Glomerular endothelial cell (primary cell): ENCODE data around the gene CEP135. TPM values are rescaled to one million over a fixed set of nuclear protein-coding genes. Genes with fewer than 3 reads are reported as not detected.
"Not testable (repeated sequence)": the region's sequence is repeated elsewhere in the genome, so short reads cannot be mapped to it uniquely, and the experiment has no call there.

ENCODE experiments used
- DNase-seq: peaks from one replicate; pipeline ENCODE4 v3.0.0-alpha.2; 2011; ENCODE audit warnings: low read depth, low spot score; ENCODE audit errors: extremely low read depth
- total RNA-seq: library from RNA; depleted of rRNA; stranded (reverse); fragments of >200 nt; gene quantifications from 2 replicates; pipeline ENCODE4 v1.2.3, GENCODE V29; 2015

CEP135 gene, protein sequence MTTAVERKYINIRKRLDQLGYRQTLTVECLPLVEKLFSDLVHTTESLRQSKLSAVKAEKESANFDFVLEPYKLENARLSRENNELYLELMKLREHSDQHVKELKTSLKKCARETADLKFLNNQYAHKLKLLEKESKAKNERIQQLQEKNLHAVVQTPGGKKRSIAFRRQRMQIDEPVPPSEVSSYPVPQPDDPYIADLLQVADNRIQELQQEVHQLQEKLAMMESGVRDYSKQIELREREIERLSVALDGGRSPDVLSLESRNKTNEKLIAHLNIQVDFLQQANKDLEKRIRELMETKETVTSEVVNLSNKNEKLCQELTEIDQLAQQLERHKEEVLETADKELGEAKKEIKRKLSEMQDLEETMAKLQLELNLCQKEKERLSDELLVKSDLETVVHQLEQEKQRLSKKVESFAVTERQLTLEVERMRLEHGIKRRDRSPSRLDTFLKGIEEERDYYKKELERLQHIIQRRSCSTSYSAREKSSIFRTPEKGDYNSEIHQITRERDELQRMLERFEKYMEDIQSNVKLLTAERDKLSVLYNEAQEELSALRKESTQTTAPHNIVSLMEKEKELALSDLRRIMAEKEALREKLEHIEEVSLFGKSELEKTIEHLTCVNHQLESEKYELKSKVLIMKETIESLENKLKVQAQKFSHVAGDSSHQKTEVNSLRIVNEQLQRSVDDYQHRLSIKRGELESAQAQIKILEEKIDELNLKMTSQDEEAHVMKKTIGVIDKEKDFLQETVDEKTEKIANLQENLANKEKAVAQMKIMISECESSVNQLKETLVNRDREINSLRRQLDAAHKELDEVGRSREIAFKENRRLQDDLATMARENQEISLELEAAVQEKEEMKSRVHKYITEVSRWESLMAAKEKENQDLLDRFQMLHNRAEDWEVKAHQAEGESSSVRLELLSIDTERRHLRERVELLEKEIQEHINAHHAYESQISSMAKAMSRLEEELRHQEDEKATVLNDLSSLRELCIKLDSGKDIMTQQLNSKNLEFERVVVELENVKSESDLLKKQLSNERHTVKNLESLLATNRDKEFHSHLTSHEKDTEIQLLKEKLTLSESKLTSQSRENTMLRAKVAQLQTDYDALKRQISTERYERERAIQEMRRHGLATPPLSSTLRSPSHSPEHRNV
- total RNA-seq: 3.7 and 9.2 TPM in 2 replicates

DNA sequence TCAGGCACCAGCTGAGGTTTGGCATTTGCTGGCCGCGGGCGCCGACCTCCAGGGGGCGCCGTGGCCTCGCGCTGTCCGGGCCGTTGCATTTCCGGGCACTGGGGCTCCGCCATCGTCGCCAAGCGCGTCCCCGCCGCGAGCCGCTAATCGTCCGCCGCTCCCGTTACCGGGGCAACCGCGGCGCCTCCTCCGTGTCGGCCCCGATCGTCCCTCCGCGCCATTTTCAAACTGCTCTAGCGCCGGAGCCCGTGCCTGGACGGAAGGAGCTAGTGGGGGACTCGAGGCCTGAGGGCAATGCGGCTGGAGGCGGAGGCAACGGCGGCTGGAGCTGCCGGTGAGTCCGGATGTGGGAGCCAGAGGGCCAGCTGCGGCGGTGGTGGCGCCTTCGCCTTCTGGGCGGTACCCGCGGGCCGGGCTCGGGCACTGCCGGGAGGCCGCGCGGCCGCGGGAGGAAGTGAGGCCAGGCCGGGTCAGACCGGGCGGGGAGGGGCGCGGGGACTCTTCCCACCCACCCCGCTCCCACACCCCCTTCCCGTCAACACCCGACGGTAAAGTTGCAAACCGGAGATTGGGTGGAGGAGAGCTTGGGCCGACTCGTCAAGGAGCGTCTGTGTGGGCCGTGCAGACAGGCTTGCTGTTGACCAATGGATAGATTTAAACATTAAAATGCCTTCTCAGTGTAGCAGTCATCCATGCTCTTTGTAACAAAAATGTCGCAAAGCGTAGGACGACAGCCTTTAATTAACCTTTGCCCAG is at the start of gene CEP135:
Gene CEP135, plus strand, starts transcription at position 220 of the 756 bp plus-strand sequence. CDS start 3,186 bp downstream, outside the sequence.
- DNase-seq: no peak

DNA sequence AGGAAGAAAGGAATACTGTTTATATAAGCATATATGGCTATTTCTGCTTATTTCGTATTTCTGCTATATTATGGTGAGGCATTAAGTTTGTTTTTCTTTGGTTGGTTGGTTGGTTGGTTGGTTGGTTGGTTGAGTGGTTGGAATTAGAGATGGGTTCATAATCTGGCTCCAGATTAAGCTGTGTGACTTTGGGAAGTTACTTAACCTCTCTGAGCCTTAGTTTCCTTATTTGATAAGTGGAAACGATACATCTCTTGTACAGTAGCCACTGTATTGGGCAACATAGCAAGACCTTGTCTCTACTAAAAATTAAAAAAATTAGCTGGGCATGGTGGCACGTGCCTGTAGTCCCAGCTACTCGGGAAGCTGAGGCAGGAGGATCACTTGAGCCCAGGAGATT is 46.1 kb upstream of the CEP135 start:
- no peak for DNase-seq

DNA sequence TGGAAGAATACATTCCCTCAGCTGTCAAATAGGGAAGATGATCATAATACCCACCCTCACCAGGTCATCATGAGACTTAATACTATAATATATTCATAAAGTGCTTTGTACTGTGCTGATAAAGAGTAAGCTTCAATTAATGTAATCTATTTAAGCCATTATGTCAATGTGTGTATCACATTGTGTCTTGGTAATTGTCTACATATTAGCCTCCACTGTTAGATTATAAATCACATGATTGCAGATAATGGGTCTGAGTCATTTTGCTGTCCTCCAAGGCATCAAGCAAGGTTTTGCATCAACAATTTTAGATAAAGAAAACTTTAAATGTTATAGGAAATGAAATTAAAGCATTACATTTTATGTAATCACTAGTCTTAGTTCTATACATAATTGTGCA is 45.2 kb upstream of the CEP135 start:
- no peak for DNase-seq

DNA sequence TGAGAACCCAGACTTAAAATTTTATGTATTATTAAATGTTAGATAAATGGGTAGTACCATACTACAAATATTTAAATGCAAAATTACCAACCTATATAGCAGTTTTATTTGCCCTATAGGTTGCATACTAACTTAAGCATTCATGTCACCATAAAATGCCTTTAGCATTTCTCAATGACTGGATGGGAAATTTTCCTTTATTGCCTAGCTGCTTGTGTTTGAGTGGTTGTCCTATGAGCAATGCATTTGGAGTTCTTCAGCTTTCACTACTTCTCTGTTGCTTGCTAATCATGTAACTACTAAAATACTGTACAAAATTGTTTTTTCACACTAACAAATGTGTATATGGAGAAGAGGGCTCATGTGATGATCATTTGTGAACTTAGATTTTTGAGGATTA is 44.2 kb upstream of the CEP135 start:
- DNase-seq: no peak

DNA sequence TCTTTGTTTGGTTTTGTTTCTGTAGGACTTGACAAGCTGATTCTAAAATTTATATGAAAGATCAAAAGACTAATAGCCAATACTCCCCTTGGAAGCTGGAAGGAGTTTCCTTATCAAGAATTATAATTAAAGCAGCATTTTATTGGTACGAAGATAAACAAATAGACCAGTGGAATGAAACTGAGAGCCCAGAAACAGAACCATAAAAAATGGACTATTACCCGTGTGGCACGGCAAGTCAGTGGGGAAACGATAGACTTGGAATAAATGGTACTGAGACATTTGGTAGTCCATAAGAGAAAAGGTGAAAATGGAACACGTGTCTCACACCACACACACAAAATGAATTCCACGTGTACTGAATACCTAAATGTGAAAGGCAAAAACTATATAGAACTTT is 42.4 kb upstream of the CEP135 start:
- no peak for DNase-seq

DNA sequence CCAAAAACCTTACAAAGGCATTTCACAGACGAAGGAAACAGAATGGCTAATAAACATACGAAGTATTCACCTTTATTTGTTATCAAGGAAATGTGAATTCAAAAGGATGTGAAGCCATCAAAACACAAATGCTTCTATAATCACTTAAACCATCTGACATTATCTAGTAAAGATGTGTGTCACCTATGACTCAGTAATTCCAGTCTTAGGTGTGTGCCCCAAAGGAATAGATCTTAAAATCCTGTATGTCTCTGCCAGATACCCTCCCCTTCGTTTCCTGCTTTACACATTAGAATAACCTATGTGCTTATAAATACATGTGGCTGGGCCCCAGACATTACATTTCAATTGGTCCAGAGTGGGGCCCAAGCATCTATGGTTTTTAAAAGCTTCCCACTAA is 41.8 kb upstream of the CEP135 start:
- DNase-seq: no peak

DNA sequence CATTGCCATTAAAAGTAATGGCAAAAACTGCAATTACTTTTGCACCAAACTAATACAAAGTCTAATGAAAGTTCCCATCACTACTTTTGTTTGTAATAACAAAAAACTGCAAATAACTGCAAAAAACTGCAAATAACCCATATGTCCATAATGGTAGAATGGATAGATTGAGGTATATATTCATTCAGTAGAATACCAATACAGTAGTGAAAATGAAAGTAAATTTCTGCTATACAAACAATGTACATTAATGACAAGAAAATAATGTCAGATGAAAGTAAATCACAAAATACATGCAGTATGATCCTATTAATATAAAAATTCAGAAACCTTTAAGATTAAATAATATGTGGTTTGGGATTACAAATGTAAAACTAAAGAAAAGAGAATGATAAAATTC is 41.3 kb upstream of the CEP135 start:
- DNase-seq: no peak

DNA sequence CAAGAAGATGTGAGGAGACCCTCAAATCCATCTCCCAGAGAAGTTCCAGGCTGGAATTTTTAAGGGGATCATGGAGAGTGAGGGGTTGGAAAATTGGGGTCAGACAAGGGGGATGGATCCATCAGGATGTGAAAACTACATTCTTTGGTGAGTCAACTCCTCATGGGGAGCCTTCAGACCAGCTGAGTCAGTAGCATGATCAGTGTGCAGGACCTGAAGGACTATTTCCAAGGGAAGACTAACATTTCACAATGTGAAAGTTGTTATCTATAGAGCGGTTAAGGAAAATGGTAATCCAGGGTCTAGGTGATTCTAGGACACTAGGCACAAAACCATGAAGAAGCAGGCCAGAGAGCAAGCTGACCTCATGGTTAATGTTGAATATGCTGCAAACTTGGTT is 38.6 kb upstream of the CEP135 start:
- DNase-seq: no peak

DNA sequence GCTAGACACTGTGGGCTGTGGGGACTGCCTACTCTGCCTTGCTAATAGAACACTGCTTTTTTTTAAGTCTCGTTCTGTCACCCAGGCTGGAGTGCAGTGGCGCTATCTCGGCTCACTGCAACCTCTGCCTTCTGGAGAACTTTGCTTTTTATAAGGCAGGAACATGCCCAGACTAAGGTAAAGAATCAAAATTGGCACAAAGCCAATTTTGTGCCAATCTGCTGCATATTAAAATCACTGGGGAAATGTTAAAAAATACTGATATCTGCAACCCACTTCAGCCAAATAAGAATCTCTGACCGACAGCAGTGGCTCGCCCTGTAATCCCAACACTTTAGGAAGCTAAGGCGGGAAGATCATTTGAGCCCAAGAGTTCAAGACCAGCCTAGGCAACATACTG is 36.5 kb upstream of the CEP135 start:
- DNase-seq: no peak

DNA sequence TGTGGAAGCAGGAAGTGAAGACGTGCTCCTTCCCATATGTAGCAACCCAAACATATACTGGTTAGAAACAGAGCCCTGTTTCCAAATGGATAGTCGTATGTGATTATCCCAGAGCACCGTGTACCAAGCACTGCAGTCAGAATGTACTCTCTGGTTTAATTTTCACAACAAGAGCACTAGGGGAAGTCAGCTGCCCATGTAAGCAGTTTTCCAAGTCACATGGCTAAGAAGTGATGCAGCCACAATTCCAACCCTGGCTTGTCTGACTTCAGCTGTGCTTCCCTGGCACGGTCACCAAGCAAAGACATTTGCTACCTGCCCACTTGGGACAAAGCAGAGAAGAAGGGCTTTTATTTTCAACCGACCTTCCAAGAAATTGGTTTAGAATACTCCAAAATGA is 28.2 kb upstream of the CEP135 start:
- no peak for DNase-seq

DNA sequence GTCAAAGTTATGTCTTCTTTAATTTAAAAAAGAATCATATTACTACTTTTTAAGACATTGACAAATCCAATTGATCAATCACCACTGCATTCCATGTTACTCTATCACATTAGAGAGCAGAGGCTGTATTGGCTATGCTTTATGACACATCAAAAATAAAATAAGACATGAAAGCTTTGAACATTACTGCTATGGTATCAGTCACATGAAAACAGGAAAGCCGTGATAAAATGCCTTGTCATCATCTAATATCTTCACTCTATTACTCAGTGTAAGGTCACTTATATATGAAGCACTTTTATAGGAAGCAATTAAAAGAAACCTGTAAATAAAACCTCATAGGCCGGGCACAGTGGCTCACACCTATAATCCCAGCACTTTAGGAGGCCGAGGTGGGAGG is 27.7 kb upstream of the CEP135 start:
- DNase-seq: no peak

DNA sequence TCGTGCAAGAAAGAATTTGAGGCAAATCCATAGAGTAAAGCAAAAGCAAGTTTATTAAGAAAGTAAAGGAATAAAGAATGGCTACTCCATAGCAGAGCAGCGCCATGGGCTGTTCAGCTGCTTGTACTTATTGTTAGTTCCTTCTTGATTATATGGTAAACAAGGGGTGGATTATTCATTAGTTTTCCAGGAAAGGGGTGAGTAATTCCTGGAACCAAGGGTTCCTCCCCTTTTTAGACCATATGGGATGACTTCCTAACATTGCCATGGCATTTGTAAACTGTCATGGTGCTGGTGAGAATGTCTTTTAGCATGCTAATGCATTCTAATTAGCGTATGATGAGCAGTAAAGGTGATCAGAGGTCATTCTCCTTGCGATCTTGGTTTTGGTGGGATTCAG is 23.5 kb upstream of the CEP135 start:
- DNase-seq: no peak

DNA sequence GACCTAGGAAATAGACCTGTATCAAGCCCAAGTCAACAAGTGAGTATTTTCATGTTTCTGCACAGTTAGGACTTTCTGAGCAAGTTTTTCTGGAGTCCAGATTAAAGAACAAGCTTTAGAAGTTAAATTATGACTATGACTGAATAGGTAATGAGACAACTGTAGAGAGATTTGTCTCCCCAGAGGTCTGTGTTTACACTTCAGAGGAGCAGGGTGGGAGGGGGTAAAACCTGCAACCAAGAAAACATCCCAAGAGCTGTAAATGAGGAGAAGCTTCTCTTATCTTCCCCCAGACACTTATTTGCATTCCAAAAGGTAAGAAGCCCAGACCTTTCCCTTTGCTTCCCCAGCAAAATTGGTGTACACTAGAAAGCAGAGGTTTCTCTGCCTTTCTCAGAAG is 22.1 kb upstream of the CEP135 start:
- no peak for DNase-seq

DNA sequence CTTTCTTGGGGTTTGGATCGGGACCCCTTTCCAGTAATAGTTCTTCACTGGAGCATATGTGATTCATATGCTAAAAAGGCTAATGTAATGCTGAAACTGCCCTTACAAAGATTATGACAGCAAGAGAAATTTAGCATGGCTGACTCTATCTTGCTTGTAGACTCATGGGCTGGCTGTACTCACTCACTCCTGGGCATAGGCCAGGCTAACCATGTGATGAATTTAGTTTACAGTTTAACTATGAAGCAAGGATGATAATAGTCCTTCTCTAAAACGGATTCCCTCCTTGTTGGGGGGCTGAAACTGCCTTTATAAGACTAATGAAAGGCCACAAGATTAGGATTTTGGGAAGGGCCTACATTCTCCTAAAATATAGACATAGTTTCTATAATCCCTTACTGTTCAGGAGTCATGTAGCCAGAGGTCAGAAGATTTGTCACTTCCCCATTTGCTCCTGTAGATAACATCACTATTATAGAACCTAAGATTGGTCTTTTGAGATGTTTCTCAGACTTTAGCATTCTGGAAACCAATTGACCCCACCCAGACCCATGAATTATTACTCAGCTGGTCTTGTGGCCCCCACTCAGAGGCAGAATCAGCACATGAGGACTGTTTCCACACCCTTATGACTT is 20.8 kb upstream of the CEP135 start:
- no peak for DNase-seq

DNA sequence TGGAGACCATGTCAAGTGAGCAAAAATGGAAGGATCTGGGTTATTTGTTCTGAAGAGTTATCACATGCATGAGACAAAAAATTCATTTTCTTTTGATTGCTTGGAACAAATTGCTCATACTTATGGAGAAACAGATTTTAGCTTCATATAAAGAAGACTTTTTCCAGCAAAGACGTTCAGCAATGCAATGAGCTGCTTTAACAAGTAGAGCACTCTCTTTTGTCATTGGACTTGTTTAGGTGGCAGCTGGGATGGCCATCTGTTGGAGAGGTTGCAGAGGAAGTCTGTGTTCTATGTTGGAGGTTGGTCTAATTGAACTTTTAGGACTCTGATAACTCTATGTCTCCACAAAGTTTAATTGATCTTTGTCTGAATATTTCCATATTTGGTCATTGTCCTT is 19.9 kb upstream of the CEP135 start:
- no peak for DNase-seq

DNA sequence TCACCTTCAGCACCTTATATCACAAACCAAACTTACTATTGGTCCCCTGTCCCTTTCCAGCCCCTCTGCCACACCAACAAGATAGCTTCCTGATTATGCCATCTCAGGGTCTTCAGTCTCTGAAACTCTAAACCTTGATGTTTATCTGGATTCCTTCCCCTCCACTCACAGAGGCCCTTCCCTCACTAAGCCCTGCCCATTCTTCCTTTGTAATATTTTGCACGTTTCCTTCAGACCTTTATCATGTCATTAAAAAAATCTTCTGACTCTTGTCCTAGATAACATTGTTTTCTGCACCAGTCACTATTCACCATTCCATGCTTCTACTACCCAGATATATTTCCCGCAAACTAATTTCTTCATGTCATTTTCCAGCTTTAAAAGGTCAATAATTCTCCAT is 17.7 kb upstream of the CEP135 start:
- DNase-seq: no peak

DNA sequence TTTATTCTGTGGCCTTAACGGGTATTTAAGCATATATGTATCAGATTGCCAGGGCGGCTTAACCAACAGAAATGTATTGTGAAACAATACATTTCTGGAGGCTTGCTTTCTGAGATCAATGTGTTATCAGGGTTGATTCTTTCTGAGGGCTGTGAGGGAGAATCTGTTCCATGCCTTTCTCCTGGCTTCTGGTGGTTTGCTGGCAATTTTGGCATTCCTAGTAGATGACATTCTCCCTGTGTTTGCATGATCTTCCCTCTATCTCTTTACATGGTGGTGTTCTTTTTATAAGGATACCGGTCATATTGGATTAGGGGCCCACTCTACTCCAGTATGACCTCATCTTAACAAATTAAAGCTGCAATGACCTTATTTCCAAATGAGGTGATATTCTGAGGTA is 16.9 kb upstream of the CEP135 start:
- no peak for DNase-seq

DNA sequence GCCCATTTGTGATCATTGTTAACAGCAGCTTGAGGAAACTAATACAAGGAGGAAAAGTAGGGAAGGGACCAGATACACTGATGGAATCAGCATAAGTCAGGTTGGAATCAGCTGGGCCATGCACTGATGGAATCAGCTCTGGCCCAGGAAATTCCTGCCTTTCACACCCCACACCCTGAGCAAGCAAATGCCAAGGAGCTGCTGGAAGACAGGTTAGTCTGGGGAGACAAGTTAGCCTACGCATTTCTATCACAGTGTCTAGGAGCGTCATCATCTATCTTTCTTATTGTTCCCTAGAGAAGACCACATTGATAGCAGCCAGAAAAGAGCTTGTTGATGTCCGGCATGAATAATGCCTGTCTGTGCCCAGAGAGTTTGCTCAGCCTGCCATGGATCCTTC is 16.2 kb upstream of the CEP135 start:
- DNase-seq: no peak

DNA sequence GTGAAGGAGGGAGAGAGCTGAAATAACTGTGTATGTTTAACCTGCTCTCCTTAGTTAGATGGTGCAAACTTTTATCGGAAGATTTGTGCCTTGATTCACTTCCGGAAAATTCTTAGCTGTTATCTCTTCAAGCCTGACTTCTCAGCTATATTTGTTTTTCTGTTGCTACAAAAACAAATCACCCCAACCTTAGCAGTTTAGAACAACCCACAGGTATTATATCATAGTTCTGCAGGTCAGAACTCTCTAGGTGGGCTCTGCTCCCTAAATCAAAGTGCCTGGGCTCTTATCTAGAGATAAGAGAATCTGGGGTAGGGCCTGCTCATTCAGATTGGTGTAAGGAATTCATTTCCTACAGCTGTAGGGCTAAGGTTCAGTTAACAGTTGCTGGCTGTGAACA is 15.1 kb upstream of the CEP135 start:
- no peak for DNase-seq

DNA sequence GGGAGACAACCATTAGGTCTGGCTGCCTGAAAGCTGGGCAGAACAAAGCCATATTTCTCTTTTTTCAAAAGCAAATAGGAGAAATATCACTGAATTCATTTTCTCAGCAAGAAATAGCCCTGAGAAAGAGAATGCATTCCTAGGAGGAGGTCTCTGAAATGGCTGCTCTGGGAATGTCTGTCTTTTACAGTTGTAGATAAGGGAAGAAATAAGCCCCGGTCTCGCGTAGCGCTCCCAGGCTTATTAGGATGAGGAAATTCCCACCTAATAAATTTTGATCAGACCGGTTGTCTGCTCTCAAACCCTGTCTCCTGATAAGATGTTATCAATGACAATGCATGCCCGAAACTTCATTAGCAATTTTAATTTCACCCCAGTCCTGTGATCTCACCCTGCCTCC is 12.8 kb upstream of the CEP135 start:
- not testable (repeated sequence) for DNase-seq
